Gastroesophageal sphincter (tissue), 3 donors: Measurements from ENCODE around the gene CPD.

Source experiments
- CTCF ChIP-seq, 4 experiments: fragments of 200-600 bp in 2 of 4; fragments of 450-650 bp in 2 of 4; sonication (generic) in 1 of 4; IDR thresholded peaks; one replicate each; pipeline ENCODE4 v1.5.1; 2017 to 2019; ENCODE audit warnings: antibody characterized with exemption in 4 of 4, mild to moderate bottlenecking in 2 of 4, moderate library complexity in 2 of 4
- EP300 ChIP-seq: sonication (generic); formaldehyde crosslinking; IDR thresholded peaks from one replicate; pipeline ENCODE4 v1.6.1; 2017; ENCODE audit warnings: antibody characterized with exemption, mild to moderate bottlenecking
- POLR2A ChIP-seq, 2 donors: fragments of 450-650 bp; IDR thresholded peaks; one replicate each; pipeline ENCODE4 v1.6.1; 2017; ENCODE audit warnings: antibody characterized with exemption in 2 of 2, mild to moderate bottlenecking in 2 of 2, moderate library complexity in 1 of 2
- POLR2AphosphoS5 ChIP-seq: sonication (generic); formaldehyde crosslinking; IDR thresholded peaks from one replicate; pipeline ENCODE4 v1.6.1; 2017; ENCODE audit warnings: antibody characterized with exemption

GRCh38 chr17:30332057-30332542 is 46.6 kb upstream of the CPD start:
- TF ChIP-seq CTCF (IDR thresholded peaks at IDR 0.05) (no peak), POLR2A (IDR thresholded peaks at IDR 0.05) (no peak), EP300 (no peak), POLR2AphosphoS5 (no peak)
